Measurements from ENCODE around the gene FAM222A.

Gene FAM222A

GRCh38 chr12:109818253-109818652 lies 104.6 kb downstream of the FAM222A start:
- Histone ChIP-seq H4K20me1 (no peaks in the 10 kb centered on the region), H3K9ac (no peak overlapping the region), H3K9me3 (no peaks in the 10 kb centered on the region), H3K4me3 (no peak overlapping the region), H3K4me2 (no peak overlapping the region), H3K4me1 (0 out of 2 replicates have a peak, but pooled peaks cover 7% of the 10 kb centered on the region), H3K27ac (no peak overlapping the region), H3K36me3 (no peaks in the 10 kb centered on the region), H3K27me3 (no peaks in the 10 kb centered on the region)
- no peak for TF ChIP-seq Cebpa-rat (IDR thresholded peaks at IDR 0.05)

GRCh38 chr12:109818905-109819500 lies 105.4 kb downstream of the FAM222A start:
- no peaks in the 10 kb centered on the region for H3K27me3 ChIP-seq
- H3K36me3 ChIP-seq, result no peaks in the 10 kb centered on the region
- no peaks in the 10 kb centered on the region for H3K9me3 ChIP-seq
- no peak for TF ChIP-seq Cebpa-rat (IDR thresholded peaks at IDR 0.05)
- no peaks in the 10 kb centered on the region for H4K20me1 ChIP-seq
- no peak overlapping the region for H3K4me3 ChIP-seq
- no peak overlapping the region for H3K27ac ChIP-seq
- H3K4me2 ChIP-seq, result no peak overlapping the region
- H3K9ac ChIP-seq, result no peak overlapping the region
- 0 out of 2 replicates have a peak, but pooled peaks cover 7% of the 10 kb centered on the region for H3K4me1 ChIP-seq

Measured in BLaER1 (cell line).